ENCODE measurements around the gene CORO1C.

- TF ChIP-seq POLR2A (IDR thresholded peaks at IDR 0.05) (no peak), POLR2AphosphoS5 (IDR thresholded peaks at IDR 0.05) (no peak), CTCF (IDR thresholded peaks at IDR 0.05) (no peak)
Observed at GRCh38 chr12:108633081-108633533, 98.2 kb downstream of the CORO1C start.

Measured in gastroesophageal sphincter (tissue), 3 donors.